ENCODE results near the gene PTPRM.

PTPRM gene

DNA sequence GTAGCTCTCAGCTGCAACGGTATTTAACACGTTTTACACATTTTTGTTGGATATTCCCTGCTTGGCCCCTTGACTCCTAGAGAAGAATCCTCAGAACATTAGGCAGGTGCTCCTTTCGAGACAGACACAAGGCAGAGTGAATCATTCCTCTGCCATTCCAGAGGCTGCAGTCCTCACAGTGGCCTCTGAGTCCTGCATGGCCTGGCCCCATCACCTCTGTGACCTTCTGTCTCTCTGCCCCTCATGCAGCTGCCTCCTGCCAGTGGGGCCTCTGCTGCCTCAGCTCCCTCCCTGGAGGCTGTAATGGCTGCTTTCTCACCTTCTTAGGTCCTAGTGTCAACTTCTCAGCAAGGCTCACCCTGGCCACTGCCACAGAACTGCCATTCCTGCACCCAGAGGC is 101.3 kb downstream of the PTPRM start:
- Histone ChIP-seq H3K4me3 (ENCODE audit: extremely low read depth, insufficient read depth, low read length, poor library complexity, severe bottlenecking) (no peak overlapping the region), H3K36me3 (ENCODE audit: control insufficient read depth, insufficient read depth, low read length) (no peaks in the 10 kb centered on the region), H3K9me3 (ENCODE audit: control insufficient read depth, low read length) (no peaks in the 10 kb centered on the region), H3K27ac (ENCODE audit: low read depth, low read length, severe bottlenecking) (no peak overlapping the region), H3K4me1 (ENCODE audit: control insufficient read depth, insufficient read depth, low read length, poor library complexity, severe bottlenecking) (peaks cover 11% of the 10 kb centered on the region)
- WGBS, 2 experiments (ENCODE audit: insufficient coverage in 2 of 2): 94 to 96% methylated on average over 2 of the region's 3 CpGs

DNA sequence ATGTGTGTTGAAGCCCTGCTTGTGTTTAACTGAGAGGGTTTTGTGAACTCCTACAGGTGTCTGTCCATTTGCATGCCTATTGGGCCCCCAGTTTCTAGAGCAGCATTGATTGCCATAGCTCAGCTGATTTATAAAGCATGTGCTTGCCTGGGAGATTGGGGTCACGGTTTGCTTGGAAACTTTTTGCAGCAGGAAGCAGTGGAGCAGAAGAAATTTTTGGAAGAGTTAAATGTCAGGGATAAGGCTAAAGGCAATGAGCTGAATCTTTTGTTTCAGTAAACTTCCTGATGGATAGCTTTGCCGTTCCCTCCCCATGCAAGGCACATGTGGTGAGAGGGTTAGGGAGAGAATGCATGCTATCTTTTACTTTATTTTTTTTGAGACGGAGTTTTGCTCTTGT is 102.2 kb downstream of the PTPRM start:
- H3K9me3 ChIP-seq (ENCODE audit: control insufficient read depth, low read length): no peaks in the 10 kb centered on the region
- H3K36me3 ChIP-seq (ENCODE audit: control insufficient read depth, insufficient read depth, low read length): no peaks in the 10 kb centered on the region
- H3K4me1 ChIP-seq (ENCODE audit: control insufficient read depth, insufficient read depth, low read length, poor library complexity, severe bottlenecking): peaks cover 6% of the 10 kb centered on the region
- WGBS, 2 experiments (ENCODE audit: insufficient coverage in 2 of 2): 90 to 93% methylated on average over 2 to 3 of the region's 3 CpGs
- no peak overlapping the region for H3K4me3 ChIP-seq (ENCODE audit: extremely low read depth, insufficient read depth, low read length, poor library complexity, severe bottlenecking)
- H3K27ac ChIP-seq (ENCODE audit: low read depth, low read length, severe bottlenecking): no peak overlapping the region

DNA sequence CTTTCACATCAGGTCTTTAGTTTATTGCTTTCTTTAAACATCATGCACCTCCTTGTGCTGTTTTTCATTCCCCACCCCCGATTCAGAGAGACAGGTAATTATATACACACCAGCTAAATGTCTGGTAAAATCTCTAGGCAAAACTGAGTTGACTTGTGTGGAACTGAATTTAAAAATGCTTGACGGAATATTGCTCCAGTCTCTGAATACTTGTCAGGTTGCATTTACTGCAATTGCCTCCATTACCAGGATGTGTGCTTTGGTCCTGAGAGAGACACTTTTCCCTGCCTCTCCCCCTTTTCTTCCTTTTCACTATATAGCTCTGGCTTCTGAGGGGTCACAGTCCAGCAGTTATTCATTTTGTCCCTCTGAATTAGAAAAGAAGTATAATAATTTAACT is 104.0 kb downstream of the PTPRM start:
- WGBS, 2 experiments (ENCODE audit: insufficient coverage in 2 of 2): 60% methylated on average over 1 of the region's 2 CpGs; no CpG with 5 or more reads in 1 of the 2 experiments
- no peak overlapping the region for H3K27ac ChIP-seq (ENCODE audit: low read depth, low read length, severe bottlenecking)
- H3K4me3 ChIP-seq (ENCODE audit: extremely low read depth, insufficient read depth, low read length, poor library complexity, severe bottlenecking): no peak overlapping the region
- H3K36me3 ChIP-seq (ENCODE audit: control insufficient read depth, insufficient read depth, low read length): no peaks in the 10 kb centered on the region
- peaks cover 6% of the 10 kb centered on the region for H3K4me1 ChIP-seq (ENCODE audit: control insufficient read depth, insufficient read depth, low read length, poor library complexity, severe bottlenecking)
- H3K9me3 ChIP-seq (ENCODE audit: control insufficient read depth, low read length): no peaks in the 10 kb centered on the region

DNA sequence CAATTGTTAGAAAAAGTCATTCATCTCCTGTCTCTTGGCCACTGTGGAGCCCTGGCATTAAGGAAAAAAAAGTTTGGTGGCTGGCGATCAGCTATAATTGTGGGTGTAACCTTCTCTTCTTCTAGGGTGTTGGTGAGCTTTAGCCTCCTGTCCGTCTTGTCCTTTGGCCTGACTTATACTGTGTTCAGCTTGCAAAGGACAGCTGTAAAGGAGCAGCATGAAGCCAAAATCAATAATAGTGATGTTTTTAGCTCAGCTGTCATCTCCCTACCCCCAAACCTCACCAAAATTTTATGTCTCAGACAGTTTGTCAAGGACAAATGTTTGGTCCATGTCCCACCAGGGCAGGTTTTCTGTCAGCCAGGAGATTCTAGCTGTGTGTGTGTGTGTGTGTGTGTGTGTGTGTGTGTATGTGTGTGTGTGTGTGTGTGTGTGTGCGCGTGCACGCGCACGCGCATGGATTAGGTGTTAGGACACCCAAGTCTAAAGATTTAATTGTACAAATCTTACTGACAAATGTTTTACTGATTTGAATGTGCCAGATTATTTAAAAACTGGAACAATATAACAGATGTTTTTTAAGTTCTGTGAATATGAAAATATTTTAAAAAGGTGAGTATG is 109.2 kb downstream of the PTPRM start:
- WGBS, 2 experiments (ENCODE audit: insufficient coverage in 2 of 2): 90 to 100% methylated on average over 1 to 2 of the region's 8 CpGs
- no peak overlapping the region for H3K27ac ChIP-seq (ENCODE audit: low read depth, low read length, severe bottlenecking)

DNA sequence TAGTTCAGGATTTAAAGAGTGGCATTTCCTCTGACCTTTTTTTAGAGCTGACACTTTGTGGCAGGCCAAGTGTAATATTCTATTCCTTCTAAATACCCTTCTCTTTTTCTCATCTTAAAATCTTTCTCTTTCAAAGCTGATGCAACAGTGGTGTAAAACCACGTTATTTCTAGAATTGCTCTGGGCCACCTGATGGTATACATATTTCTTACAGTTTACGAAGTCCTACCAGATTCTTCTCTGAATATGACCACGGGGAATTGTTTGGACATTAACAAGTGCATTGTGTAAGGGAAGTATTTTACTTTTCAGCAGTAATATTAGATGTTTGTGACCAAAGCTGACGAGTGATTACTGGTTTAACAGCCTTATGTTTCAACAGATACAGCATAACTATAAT is 109.9 kb downstream of the PTPRM start:
- Histone ChIP-seq H3K9me3 (ENCODE audit: control insufficient read depth, low read length) (no peaks in the 10 kb centered on the region), H3K4me3 (ENCODE audit: extremely low read depth, insufficient read depth, low read length, poor library complexity, severe bottlenecking) (no peak overlapping the region), H3K27ac (ENCODE audit: low read depth, low read length, severe bottlenecking) (no peak overlapping the region), H3K36me3 (ENCODE audit: control insufficient read depth, insufficient read depth, low read length) (no peaks in the 10 kb centered on the region), H3K4me1 (ENCODE audit: control insufficient read depth, insufficient read depth, low read length, poor library complexity, severe bottlenecking) (peaks cover 4% of the 10 kb centered on the region)
- WGBS, 2 experiments (ENCODE audit: insufficient coverage in 2 of 2): 94 to 100% methylated on average over 2 of the region's 4 CpGs

More for the DNA sequence above, 109.2 kb downstream of the PTPRM start:
- Histone ChIP-seq H3K9me3 (ENCODE audit: control insufficient read depth, low read length) (no peaks in the 10 kb centered on the region), H3K36me3 (ENCODE audit: control insufficient read depth, insufficient read depth, low read length) (no peaks in the 10 kb centered on the region), H3K4me1 (ENCODE audit: control insufficient read depth, insufficient read depth, low read length, poor library complexity, severe bottlenecking) (no peaks in the 10 kb centered on the region), H3K4me3 (ENCODE audit: extremely low read depth, insufficient read depth, low read length, poor library complexity, severe bottlenecking) (no peak overlapping the region)

DNA sequence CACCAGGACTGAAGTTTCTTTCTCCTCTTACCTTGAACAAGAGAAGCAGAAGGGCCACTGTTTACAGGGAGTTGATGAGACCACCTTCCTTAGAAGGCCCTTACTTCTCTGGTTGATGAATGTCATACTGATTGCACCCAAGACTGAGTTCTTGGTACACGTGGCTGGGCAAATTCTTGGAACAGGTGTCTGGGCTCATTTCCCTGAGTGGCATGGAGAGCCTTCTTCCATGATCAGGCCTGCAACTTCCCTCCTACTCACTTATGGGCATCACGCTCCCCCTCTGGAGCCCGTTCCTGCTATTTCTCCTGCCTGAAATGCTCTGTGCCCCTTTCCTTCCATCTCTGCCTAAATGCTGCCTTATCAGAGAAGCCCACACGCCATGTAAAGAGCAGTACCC is 110.3 kb downstream of the PTPRM start:
- WGBS, 2 experiments (ENCODE audit: insufficient coverage in 2 of 2): 91 to 100% methylated on average over 3 of the region's 4 CpGs
- Histone ChIP-seq H3K36me3 (ENCODE audit: control insufficient read depth, insufficient read depth, low read length) (no peaks in the 10 kb centered on the region), H3K9me3 (ENCODE audit: control insufficient read depth, low read length) (no peaks in the 10 kb centered on the region), H3K4me3 (ENCODE audit: extremely low read depth, insufficient read depth, low read length, poor library complexity, severe bottlenecking) (no peak overlapping the region), H3K4me1 (ENCODE audit: control insufficient read depth, insufficient read depth, low read length, poor library complexity, severe bottlenecking) (peaks cover 4% of the 10 kb centered on the region), H3K27ac (ENCODE audit: low read depth, low read length, severe bottlenecking) (no peak overlapping the region)

DNA sequence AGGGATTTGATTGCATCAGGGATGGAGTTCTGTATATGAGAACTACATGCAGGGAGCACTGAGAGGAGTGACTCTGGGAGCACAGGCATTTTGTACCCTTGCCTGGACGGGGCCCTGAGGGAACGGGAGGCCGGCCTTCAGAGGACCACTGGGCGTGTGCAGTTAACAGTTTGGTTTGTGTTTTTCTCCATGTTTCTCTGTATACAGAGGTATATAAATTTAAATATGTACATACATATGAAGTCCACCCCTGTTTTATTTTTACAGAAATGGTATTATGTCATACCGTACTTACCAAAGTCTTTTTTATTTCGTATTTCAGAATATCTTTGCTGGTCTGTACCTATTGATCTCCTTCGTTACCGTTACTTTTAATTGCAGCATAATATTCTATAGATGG is 111.3 kb downstream of the PTPRM start:
- Histone ChIP-seq H3K27ac (ENCODE audit: low read depth, low read length, severe bottlenecking) (no peak overlapping the region), H3K9me3 (ENCODE audit: control insufficient read depth, low read length) (no peaks in the 10 kb centered on the region), H3K4me3 (ENCODE audit: extremely low read depth, insufficient read depth, low read length, poor library complexity, severe bottlenecking) (no peak overlapping the region), H3K36me3 (ENCODE audit: control insufficient read depth, insufficient read depth, low read length) (no peaks in the 10 kb centered on the region), H3K4me1 (ENCODE audit: control insufficient read depth, insufficient read depth, low read length, poor library complexity, severe bottlenecking) (peaks cover 4% of the 10 kb centered on the region)
- WGBS, 2 experiments (ENCODE audit: insufficient coverage in 2 of 2): 90% methylated on average over 2 of the region's 8 CpGs; no CpG with 5 or more reads in 1 of the 2 experiments

DNA sequence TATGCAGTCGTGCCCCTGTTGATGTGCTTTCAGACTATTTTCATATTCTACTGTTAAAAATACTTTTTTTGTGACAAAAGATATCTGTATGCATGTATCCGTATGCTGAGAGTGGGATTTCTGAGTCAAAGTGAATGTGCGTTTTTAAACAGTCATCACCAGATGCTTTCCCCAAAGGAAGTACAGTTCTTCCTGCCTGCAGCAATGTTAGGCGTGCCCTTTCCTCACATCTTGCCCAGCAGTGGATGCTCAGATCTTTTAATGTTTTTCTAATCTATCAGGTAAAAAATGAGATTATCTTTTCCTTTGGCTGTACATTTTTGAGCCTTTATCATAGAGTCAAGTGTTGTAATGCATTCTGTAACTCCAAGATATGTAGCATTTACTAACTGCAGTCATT is 111.7 kb downstream of the PTPRM start:
- Histone ChIP-seq H3K4me1 (ENCODE audit: control insufficient read depth, insufficient read depth, low read length, poor library complexity, severe bottlenecking) (peaks cover 8% of the 10 kb centered on the region), H3K27ac (ENCODE audit: low read depth, low read length, severe bottlenecking) (no peak overlapping the region), H3K9me3 (ENCODE audit: control insufficient read depth, low read length) (no peaks in the 10 kb centered on the region), H3K36me3 (ENCODE audit: control insufficient read depth, insufficient read depth, low read length) (no peaks in the 10 kb centered on the region), H3K4me3 (ENCODE audit: extremely low read depth, insufficient read depth, low read length, poor library complexity, severe bottlenecking) (no peak overlapping the region)
- 100% methylated on average over 1 of the region's 4 CpGs; no CpG with 5 or more reads in 1 of the 2 experiments for WGBS, 2 experiments (ENCODE audit: insufficient coverage in 2 of 2)

DNA sequence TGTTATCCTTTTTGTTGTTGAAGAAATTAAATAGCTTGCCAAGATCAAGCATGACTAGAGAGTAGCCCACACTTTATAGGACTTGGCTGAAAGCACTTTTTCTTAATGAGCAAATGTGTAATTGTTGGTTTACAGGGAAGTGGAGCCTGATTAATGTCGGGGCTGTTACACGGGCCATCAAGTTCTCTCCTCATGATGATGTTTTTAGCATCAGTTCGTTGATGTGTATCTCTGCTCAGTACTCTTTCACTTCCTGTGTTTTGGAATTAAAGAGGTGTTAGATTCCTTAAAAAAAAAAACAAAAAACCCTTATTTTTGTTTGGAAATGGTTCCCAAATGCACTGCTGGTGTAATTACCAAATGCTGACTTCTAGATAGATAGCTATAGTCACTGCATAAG is 114.2 kb downstream of the PTPRM start:
- H3K36me3 ChIP-seq (ENCODE audit: control insufficient read depth, insufficient read depth, low read length): no peaks in the 10 kb centered on the region
- 88 to 100% methylated on average over 2 of the region's 3 CpGs for WGBS, 2 experiments (ENCODE audit: insufficient coverage in 2 of 2)
- H3K4me3 ChIP-seq (ENCODE audit: extremely low read depth, insufficient read depth, low read length, poor library complexity, severe bottlenecking): no peak overlapping the region
- H3K27ac ChIP-seq (ENCODE audit: low read depth, low read length, severe bottlenecking): no peak overlapping the region
- no peaks in the 10 kb centered on the region for H3K9me3 ChIP-seq (ENCODE audit: control insufficient read depth, low read length)
- H3K4me1 ChIP-seq (ENCODE audit: control insufficient read depth, insufficient read depth, low read length, poor library complexity, severe bottlenecking): peaks cover 20% of the 10 kb centered on the region

DNA sequence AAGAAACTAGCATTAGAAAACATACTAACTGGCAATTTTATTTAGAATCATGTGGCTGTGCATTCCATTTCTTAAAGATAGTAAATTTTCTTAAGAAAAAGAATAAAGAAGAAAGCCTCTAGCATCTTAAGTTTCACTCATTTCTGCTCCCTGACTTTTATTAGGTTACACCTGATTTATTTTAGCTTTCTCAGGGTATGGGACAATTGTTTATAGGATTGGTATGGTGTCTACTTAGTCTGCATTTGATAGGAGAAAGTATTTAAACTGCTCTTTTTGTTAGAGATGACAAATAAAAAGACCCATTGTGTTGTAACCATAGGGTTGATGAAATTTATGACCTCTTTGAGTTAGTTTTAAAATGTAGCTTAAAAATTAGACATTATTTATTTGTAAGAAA is 115.2 kb downstream of the PTPRM start:
- Histone ChIP-seq H3K4me3 (ENCODE audit: extremely low read depth, insufficient read depth, low read length, poor library complexity, severe bottlenecking) (no peak overlapping the region), H3K9me3 (ENCODE audit: control insufficient read depth, low read length) (no peaks in the 10 kb centered on the region), H3K4me1 (ENCODE audit: control insufficient read depth, insufficient read depth, low read length, poor library complexity, severe bottlenecking) (peaks cover 20% of the 10 kb centered on the region), H3K36me3 (ENCODE audit: control insufficient read depth, insufficient read depth, low read length) (no peaks in the 10 kb centered on the region), H3K27ac (ENCODE audit: low read depth, low read length, severe bottlenecking) (no peak overlapping the region)

DNA sequence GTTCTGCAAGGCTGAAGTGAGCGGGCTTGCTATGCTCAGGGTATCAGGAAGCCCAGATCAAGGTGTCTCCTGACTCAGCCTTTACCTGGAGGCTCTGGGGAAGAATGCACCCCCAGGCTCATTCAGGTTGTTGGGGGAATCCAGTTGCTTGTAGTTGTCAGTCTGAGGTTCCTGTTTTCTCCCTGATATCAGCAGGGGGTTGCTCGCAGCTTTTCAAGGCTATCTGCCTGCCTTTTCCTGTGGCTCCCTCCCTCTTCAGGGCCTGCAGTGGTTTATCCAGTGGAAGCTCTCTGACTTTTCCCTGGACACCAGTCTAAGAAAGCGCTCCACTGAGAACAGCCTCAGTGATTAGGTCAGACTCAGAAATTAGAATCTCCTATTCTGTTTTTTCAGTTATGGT is 116.6 kb downstream of the PTPRM start:
- H3K27ac ChIP-seq (ENCODE audit: low read depth, low read length, severe bottlenecking): no peak overlapping the region
- no peak overlapping the region for H3K4me3 ChIP-seq (ENCODE audit: extremely low read depth, insufficient read depth, low read length, poor library complexity, severe bottlenecking)
- no peaks in the 10 kb centered on the region for H3K36me3 ChIP-seq (ENCODE audit: control insufficient read depth, insufficient read depth, low read length)
- WGBS, 2 experiments (ENCODE audit: insufficient coverage in 2 of 2): 8 to 50% methylated on average over 1 to 2 of the region's 3 CpGs
- no peaks in the 10 kb centered on the region for H3K9me3 ChIP-seq (ENCODE audit: control insufficient read depth, low read length)
- H3K4me1 ChIP-seq (ENCODE audit: control insufficient read depth, insufficient read depth, low read length, poor library complexity, severe bottlenecking): peaks cover 20% of the 10 kb centered on the region

Data from mesodermal cell (in vitro differentiated cells).